Stimulated activated naive CD8-positive, alpha-beta T cell treated with anti-CD3 and anti-CD28 coated beads, Interleukin-15, Interleukin-2, amounts not matched to agents 100 ng/mL and 50 ng/mL, for 24 hours (primary cell): ENCODE data around the gene CST5.
A peak's percentile ranks its signal among the peaks of the same experiment; 100 is the strongest.

ENCODE experiments used
- H3K27ac Mint-ChIP-seq: one replicate; pipeline ENCODE4 v1.8.0; 2021; ENCODE audit warnings: mild to moderate bottlenecking, mixed read lengths
- H3K27me3 Mint-ChIP-seq: one replicate; pipeline ENCODE4 v1.8.0; 2021; ENCODE audit warnings: mixed read lengths
- H3K36me3 Mint-ChIP-seq: one replicate; pipeline ENCODE4 v1.8.0; 2021; ENCODE audit warnings: low read depth, mixed read lengths
- H3K4me1 Mint-ChIP-seq: one replicate; pipeline ENCODE4 v1.8.0; 2021; ENCODE audit warnings: low read depth, mixed read lengths
- H3K4me3 Mint-ChIP-seq: one replicate; pipeline ENCODE4 v1.8.0; 2021; ENCODE audit warnings: mild to moderate bottlenecking, mixed read lengths
- H3K9me3 Mint-ChIP-seq: one replicate; pipeline ENCODE4 v1.8.0; 2021; ENCODE audit warnings: mixed read lengths

CST5 gene

GRCh38 chr20:23879328-23879798 lies at the start of gene CST5:
TSS of gene CST5 (minus strand) at chr20:23879748. CDS start at chr20:23879676, 72 bp downstream.
- H3K9me3 Mint-ChIP-seq, result no peaks in the 10 kb centered on the region
- H3K4me1 Mint-ChIP-seq, result peaks cover 5% of the 10 kb centered on the region
- H3K36me3 Mint-ChIP-seq, result no peaks in the 10 kb centered on the region
- H3K27me3 Mint-ChIP-seq, result no peaks in the 10 kb centered on the region
- no peak within 1 kb of the TSS for H3K27ac Mint-ChIP-seq
- no peak within 1 kb of the TSS for H3K4me3 Mint-ChIP-seq

GRCh38 chr20:23928788-23929187 lies 49.2 kb upstream of the CST5 start:
- Mint-ChIP-seq H3K4me1 (peaks cover 33% of the 10 kb centered on the region), H3K27me3 (no peaks in the 10 kb centered on the region), H3K36me3 (no peaks in the 10 kb centered on the region), H3K9me3 (peaks cover 11% of the 10 kb centered on the region), H3K27ac (no peak overlapping the region), H3K4me3 (no peak overlapping the region)

GRCh38 chr20:23928353-23928752 lies 48.8 kb upstream of the CST5 start:
- H3K4me3 Mint-ChIP-seq, result no peak overlapping the region
- no peak overlapping the region for H3K27ac Mint-ChIP-seq

GRCh38 chr20:23926944-23927872 lies 47.7 kb upstream of the CST5 start:
- H3K27ac Mint-ChIP-seq, result no peak overlapping the region
- H3K27me3 Mint-ChIP-seq, result no peaks in the 10 kb centered on the region
- H3K4me3 Mint-ChIP-seq, result no peak overlapping the region
- no peaks in the 10 kb centered on the region for H3K36me3 Mint-ChIP-seq
- peaks cover 33% of the 10 kb centered on the region for H3K4me1 Mint-ChIP-seq
- H3K9me3 Mint-ChIP-seq, result peaks cover 11% of the 10 kb centered on the region

More at GRCh38 chr20:23928353-23928752, 48.8 kb upstream of the CST5 start:
- no peaks in the 10 kb centered on the region for H3K36me3 Mint-ChIP-seq
- H3K27me3 Mint-ChIP-seq, result no peaks in the 10 kb centered on the region
- peaks cover 33% of the 10 kb centered on the region for H3K4me1 Mint-ChIP-seq
- peaks cover 11% of the 10 kb centered on the region for H3K9me3 Mint-ChIP-seq

GRCh38 chr20:23926526-23926880 lies 47.0 kb upstream of the CST5 start:
- no peaks in the 10 kb centered on the region for H3K27me3 Mint-ChIP-seq
- H3K4me1 Mint-ChIP-seq, result peaks cover 36% of the 10 kb centered on the region
- H3K4me3 Mint-ChIP-seq, result no peak overlapping the region

GRCh38 chr20:23925789-23926525 lies 46.4 kb upstream of the CST5 start:
- Mint-ChIP-seq H3K9me3 (peaks cover 11% of the 10 kb centered on the region), H3K36me3 (no peaks in the 10 kb centered on the region), H3K27me3 (no peaks in the 10 kb centered on the region), H3K4me3 (no peak overlapping the region), H3K27ac (no peak overlapping the region), H3K4me1 (peaks cover 37% of the 10 kb centered on the region)

More at GRCh38 chr20:23926526-23926880, 47.0 kb upstream of the CST5 start:
- Mint-ChIP-seq H3K9me3 (peaks cover 11% of the 10 kb centered on the region), H3K36me3 (no peaks in the 10 kb centered on the region), H3K27ac (no peak overlapping the region)

GRCh38 chr20:23924751-23925150 lies 45.2 kb upstream of the CST5 start:
- Mint-ChIP-seq H3K4me1 (peaks cover 49% of the 10 kb centered on the region), H3K27ac (no peak overlapping the region), H3K4me3 (no peak overlapping the region), H3K27me3 (no peaks in the 10 kb centered on the region), H3K9me3 (peaks cover under 1% of the 10 kb centered on the region), H3K36me3 (no peaks in the 10 kb centered on the region)

- Mint-ChIP-seq H3K4me1 (peaks cover 51% of the 10 kb centered on the region), H3K4me3 (no peak overlapping the region), H3K27me3 (no peaks in the 10 kb centered on the region), H3K9me3 (no peaks in the 10 kb centered on the region), H3K27ac (no peak overlapping the region), H3K36me3 (no peaks in the 10 kb centered on the region)
Observed at GRCh38 chr20:23923891-23924435, 44.4 kb upstream of the CST5 start.

- H3K4me1 Mint-ChIP-seq, result peaks cover 51% of the 10 kb centered on the region
- no peaks in the 10 kb centered on the region for H3K9me3 Mint-ChIP-seq
- no peak overlapping the region for H3K27ac Mint-ChIP-seq
- no peaks in the 10 kb centered on the region for H3K27me3 Mint-ChIP-seq
- no peaks in the 10 kb centered on the region for H3K36me3 Mint-ChIP-seq
- no peak overlapping the region for H3K4me3 Mint-ChIP-seq
Observed at GRCh38 chr20:23923311-23923710, 43.8 kb upstream of the CST5 start.

GRCh38 chr20:23920408-23921325 lies 41.1 kb upstream of the CST5 start:
- Mint-ChIP-seq H3K4me3 (no peak overlapping the region), H3K9me3 (no peaks in the 10 kb centered on the region), H3K4me1 (peaks cover 39% of the 10 kb centered on the region), H3K27ac (peak overlapping the region; percentile 21), H3K27me3 (no peaks in the 10 kb centered on the region), H3K36me3 (no peaks in the 10 kb centered on the region)

GRCh38 chr20:23918896-23919295 lies 39.3 kb upstream of the CST5 start:
- H3K9me3 Mint-ChIP-seq, result no peaks in the 10 kb centered on the region
- peak overlapping the region; percentile 11 for H3K27ac Mint-ChIP-seq
- no peaks in the 10 kb centered on the region for H3K36me3 Mint-ChIP-seq
- H3K4me3 Mint-ChIP-seq, result no peak overlapping the region
- H3K27me3 Mint-ChIP-seq, result no peaks in the 10 kb centered on the region
- H3K4me1 Mint-ChIP-seq, result peaks cover 47% of the 10 kb centered on the region

- Mint-ChIP-seq H3K9me3 (no peaks in the 10 kb centered on the region), H3K27me3 (no peaks in the 10 kb centered on the region), H3K4me3 (no peak overlapping the region), H3K4me1 (peaks cover 47% of the 10 kb centered on the region), H3K27ac (peak overlapping the region; percentile 11), H3K36me3 (no peaks in the 10 kb centered on the region)
Observed at GRCh38 chr20:23918101-23918862, 38.7 kb upstream of the CST5 start.

- H3K27me3 Mint-ChIP-seq, result no peaks in the 10 kb centered on the region
- no peaks in the 10 kb centered on the region for H3K9me3 Mint-ChIP-seq
- no peaks in the 10 kb centered on the region for H3K36me3 Mint-ChIP-seq
- H3K4me1 Mint-ChIP-seq, result peaks cover 47% of the 10 kb centered on the region
- H3K4me3 Mint-ChIP-seq, result no peak overlapping the region
- peak overlapping the region; percentile 3 for H3K27ac Mint-ChIP-seq
Observed at GRCh38 chr20:23917024-23917725, 37.6 kb upstream of the CST5 start.
